Stimulated activated CD8-positive, alpha-beta memory T cell treated with anti-CD3 and anti-CD28 coated beads, Interleukin-12 subunit alpha, Interleukin-12 subunit beta, amount 100 ng/mL, for 4 hours (primary cell): ENCODE data around the gene ANO10.

Experiments used
- DNase-seq: peaks from one replicate; pipeline ENCODE4 v3.0.0-alpha.2; 2020; ENCODE audit warnings: low read depth

The ANO10 gene

DNA sequence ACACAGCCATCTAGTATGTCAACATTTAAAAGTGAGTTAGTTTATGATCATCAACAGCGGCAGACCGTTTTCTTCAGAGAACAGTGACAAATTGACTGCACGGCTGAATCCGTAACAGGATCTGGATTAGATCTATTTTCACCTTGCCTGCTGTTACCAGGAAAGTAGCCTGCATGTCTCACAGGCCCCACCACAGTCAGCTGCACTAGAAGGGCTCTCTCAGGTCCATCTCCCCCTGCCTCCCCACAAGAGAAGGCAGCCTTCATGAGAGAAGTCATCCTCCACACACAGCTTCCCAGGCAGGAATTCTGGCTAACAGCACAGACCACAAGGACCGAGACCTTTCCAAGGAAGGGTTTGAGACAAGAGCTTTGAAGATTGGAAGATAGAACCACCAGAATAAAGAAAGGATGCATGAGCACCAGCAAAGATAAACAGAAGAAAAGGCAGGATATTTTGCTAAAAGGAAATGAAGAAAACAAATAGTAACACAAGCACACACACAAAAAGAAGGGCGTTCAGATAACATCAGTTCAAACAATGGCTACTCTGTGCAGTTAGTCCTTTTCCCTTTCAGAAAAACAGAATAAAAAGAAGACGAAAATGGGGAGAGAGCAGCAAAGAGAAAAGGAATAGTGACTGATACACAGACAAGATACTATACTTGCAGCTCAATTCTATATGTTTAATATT, 208.0 kb downstream of the ANO10 start:
- DNase-seq, result no peak

DNA sequence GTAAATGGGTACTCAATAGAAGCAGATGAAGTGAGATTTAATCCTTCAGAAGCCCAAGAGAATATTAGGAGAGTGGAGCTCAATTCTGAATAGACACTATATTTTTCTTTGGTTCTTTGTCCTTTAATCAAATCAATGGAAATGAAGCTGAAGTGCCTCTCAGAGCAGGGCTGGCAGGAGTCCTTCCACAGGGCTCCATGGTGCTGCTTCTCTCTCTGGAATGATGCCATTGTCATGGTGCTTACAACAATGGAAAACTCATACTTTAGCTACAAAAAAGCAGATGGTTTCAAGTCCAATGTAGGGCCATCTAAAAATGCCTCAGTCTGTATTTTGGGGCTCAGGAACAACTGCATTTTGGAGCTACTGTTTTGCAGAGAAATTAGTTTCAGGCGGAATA, 210.4 kb downstream of the ANO10 start:
- no peak for DNase-seq

GRCh38 chr3:43410592-43410991, 211.2 kb downstream of the ANO10 start:
- DNase-seq, result no peak

DNA sequence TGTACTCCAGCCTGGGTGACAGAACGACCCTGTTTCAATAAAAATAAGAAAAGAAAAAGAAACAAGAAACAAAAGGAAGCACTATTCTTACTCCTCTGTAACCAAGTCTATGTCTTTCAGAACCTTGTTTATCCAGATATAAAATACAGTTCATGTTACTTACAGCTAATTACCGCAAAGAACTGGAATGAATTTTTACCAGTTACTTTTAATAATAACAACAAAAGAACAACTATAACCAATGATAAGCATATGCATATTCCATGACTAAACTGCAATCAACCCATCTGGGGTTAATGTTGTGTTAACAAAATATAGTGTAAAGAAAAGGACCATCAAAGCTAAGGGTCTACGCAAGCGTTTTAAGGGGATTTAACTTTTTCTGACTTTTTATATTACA, 212.3 kb downstream of the ANO10 start:
- no peak for DNase-seq

DNA sequence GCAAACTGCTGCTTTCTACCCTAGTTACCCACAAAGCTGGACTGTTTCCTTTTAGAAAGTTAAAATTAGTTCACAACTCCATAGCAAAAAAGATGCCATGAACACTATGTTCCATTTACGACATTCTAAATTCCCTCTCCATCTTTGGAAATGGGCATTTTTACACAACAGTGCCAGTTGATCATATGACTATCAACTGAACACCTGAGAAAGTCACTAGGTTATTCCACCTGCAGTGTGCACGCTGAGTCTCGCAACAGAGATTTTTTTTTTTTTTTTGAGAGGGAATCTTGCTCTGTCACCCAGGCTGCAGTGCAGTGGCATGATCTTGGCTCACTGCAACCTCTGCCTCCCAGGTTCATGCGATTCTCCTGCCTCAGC, 215.2 kb downstream of the ANO10 start:
- no peak for DNase-seq

GRCh38 chr3:43405888-43406642, 215.7 kb downstream of the ANO10 start:
- DNase-seq, result no peak

- no peak for DNase-seq
These were observed 220.8 kb downstream of the ANO10 start for GRCh38 chr3:43400781-43401730.

DNA sequence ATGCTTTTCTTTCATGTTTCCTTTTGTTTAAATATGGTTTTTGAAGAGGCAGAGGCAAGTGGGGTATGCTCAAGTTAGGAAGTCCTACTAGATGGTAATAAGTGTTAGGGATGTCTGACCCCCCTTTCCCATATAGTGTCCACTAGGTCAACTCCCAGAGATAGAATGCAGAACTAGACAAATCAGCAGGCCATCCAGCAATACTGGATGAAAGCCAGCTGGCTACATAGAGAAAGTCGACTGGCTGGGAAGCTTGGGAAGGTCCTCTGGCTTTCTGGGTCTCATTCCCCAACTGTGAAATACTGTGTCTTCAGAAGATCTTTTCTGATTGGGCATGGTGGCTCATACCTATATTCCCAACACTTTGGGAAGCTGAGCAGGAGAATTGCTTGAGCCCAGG, 221.6 kb downstream of the ANO10 start:
- DNase-seq, result no peak

- DNase-seq, result no peak
These were observed 222.8 kb downstream of the ANO10 start for GRCh38 chr3:43399034-43399433.

DNA sequence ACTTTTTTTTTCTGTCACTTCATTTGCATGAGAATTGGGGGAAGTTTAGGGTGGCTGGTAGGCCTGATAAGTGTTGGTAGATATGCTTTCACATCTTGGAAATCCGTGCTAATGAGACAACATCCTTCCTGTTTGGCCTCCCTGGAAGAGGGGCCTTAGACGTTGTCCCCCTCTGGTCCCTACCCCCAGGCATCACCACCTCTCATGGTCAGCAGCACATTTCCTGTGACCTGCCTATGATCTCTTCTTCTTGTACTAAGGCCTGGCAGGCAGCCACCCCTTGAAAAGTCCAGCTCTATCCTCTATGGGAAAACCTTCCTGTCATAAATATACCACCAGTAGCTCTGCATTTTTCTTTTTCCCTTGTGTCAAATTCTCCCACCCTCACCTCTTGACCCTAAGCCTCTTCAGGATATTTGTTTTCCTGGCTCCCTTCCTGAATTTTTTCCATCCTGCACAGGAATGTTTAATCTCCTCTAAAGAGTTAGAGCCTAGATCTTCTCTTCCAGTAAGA, 227.7 kb downstream of the ANO10 start:
- DNase-seq, result no peak

DNA sequence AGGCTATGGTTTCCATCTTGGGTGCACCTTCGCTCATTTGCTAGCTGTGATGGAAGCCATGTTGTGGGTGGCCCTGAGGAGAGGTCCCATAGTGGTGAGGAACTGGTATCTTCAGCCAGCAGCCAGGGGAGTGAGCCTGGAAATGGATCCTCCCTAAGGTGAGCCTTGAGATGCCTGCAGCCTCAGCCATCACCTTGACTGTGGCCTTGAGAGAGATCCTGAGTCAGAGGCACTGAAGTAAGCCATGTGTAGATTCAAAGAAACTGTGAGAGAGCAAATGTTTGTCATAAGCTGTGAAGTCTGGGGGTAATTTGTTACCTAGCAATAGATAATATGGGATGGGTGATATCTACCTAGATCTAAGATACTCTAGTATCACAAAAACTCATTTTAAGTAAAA, 230.2 kb downstream of the ANO10 start:
- DNase-seq, result no peak

DNA sequence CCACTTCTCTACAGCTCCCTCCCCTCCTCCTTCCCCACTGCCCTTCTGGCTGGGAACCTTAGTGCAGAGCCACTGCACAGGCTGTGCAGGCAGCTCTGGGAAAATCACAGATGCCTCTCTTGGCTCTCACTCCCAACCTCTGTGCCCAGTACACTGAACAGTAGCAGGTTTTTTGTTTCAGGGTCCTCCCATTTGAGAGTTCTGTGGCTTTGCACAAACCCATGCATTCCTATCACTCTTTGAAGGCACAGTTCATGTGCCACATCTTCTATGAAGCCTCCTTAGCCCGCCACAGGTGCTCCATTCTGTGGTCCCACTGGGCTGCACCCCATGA, 231.6 kb downstream of the ANO10 start:
- no peak for DNase-seq

- DNase-seq, result peak; percentile 51
These were observed 232.2 kb downstream of the ANO10 start for GRCh38 chr3:43389388-43390254.

- no peak for DNase-seq
These were observed 232.9 kb downstream of the ANO10 start for GRCh38 chr3:43388915-43389314.

GRCh38 chr3:43388175-43388574, 233.6 kb downstream of the ANO10 start:
- DNase-seq, result no peak

DNA sequence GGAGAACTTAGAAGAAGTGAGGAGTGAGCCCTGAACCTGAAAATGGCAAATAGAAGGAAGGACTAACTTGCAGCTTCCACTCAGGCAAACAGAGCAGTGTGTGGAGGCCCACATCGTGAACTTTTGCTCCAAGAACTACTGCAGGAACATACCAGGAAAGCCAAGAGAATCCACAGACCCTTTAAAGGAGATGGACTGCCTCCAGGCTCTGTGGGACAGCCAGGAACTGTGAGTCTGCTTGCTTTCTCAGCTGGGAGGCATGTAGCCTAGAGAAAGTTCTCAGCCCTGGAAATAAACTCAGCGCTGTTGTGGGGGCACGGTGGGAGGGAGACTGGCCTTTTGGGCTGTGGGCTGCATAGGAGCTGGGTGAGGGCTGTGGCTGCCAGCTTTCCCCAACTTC, 242.5 kb downstream of the ANO10 start:
- no peak for DNase-seq

DNA sequence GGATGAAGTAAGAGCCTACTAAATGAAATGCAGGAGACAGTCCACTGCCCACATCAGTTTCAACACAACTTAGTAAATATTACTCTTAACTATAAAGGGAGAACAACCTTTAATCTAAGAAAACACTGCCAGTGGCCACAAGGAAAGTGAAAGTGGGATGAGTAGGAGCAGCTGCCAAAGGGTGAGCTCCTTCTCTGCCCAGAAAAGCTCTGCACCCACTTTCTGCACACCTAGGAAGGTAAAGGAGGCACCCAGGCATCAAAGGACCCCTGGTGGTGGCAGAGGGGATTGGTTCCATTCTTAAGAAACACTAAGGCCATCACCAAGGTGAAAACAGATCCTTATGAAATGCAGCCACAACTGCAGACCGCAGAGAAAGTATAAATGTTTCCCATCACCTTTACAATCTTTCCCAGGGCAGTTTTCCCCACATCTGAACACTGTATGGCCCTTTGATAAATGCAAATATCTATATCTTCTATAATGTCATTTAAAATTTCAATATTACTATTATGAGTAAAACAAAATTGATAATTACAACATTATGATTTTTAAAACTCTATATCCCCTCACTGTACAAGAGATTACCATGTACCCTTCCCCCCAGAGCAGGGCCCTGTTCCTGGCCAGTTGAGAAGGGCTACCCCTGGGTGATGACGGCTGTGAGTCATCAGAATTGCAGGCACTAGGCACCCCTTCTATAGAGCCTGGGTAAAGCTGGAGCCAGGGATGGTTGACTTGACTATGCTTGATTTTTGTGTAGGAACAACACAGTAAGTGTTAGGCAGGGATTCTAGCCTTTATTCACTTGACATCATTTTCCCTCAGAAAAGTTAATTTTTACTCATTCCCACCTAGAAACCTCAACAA, 243.5 kb downstream of the ANO10 start:
- peak; percentile 35 for DNase-seq

- no peak for DNase-seq
These were observed 248.3 kb downstream of the ANO10 start for GRCh38 chr3:43373560-43373928.

DNA sequence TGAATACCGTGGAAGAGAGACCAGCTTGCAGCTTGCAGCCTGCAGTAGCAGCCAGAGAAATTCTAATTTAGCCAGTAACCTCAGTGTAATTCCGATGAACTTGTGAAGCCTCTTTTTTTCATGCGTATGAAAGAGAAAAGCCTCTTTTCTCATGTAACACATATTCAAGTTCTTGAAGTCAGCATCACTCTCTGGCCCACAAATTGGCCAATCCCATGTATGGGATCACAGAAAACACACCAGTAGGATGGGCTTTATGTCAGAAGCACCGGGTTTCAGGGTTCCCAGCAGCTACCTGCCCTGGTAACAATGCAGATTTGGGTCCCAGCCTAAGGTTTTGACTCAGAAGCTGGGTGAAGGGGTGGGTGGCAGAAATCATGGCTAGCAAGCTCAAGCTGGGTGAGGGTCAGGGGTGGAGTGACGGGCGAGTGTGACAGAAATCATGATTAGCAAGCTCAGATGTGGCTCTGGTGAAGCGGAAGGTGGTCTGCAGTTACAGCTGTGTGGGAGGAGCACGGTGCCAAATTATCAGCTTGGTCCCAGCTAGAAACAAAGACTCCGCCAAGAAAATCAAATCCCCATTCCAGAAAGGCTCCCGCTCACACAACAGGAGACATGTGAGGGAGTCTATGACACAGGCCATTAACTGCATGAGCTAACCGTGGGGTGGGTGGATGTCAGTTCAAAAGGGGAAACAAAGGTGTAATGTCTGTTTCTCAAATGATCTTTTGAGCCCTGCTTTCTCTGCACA, 248.8 kb downstream of the ANO10 start:
- no peak for DNase-seq
